ENCODE results near the gene SPESP1. TPM values are rescaled to one million over a fixed set of nuclear protein-coding genes. Genes with fewer than 3 reads are reported as not detected.

The SPESP1 gene
- total and polyA plus RNA-seq, 2 experiments from 2014 or later: not detected

GRCh38 chr15:68981941-68982340 lies 51.6 kb downstream of the SPESP1 start (continued):
- TF ChIP-seq, protein P1, sequence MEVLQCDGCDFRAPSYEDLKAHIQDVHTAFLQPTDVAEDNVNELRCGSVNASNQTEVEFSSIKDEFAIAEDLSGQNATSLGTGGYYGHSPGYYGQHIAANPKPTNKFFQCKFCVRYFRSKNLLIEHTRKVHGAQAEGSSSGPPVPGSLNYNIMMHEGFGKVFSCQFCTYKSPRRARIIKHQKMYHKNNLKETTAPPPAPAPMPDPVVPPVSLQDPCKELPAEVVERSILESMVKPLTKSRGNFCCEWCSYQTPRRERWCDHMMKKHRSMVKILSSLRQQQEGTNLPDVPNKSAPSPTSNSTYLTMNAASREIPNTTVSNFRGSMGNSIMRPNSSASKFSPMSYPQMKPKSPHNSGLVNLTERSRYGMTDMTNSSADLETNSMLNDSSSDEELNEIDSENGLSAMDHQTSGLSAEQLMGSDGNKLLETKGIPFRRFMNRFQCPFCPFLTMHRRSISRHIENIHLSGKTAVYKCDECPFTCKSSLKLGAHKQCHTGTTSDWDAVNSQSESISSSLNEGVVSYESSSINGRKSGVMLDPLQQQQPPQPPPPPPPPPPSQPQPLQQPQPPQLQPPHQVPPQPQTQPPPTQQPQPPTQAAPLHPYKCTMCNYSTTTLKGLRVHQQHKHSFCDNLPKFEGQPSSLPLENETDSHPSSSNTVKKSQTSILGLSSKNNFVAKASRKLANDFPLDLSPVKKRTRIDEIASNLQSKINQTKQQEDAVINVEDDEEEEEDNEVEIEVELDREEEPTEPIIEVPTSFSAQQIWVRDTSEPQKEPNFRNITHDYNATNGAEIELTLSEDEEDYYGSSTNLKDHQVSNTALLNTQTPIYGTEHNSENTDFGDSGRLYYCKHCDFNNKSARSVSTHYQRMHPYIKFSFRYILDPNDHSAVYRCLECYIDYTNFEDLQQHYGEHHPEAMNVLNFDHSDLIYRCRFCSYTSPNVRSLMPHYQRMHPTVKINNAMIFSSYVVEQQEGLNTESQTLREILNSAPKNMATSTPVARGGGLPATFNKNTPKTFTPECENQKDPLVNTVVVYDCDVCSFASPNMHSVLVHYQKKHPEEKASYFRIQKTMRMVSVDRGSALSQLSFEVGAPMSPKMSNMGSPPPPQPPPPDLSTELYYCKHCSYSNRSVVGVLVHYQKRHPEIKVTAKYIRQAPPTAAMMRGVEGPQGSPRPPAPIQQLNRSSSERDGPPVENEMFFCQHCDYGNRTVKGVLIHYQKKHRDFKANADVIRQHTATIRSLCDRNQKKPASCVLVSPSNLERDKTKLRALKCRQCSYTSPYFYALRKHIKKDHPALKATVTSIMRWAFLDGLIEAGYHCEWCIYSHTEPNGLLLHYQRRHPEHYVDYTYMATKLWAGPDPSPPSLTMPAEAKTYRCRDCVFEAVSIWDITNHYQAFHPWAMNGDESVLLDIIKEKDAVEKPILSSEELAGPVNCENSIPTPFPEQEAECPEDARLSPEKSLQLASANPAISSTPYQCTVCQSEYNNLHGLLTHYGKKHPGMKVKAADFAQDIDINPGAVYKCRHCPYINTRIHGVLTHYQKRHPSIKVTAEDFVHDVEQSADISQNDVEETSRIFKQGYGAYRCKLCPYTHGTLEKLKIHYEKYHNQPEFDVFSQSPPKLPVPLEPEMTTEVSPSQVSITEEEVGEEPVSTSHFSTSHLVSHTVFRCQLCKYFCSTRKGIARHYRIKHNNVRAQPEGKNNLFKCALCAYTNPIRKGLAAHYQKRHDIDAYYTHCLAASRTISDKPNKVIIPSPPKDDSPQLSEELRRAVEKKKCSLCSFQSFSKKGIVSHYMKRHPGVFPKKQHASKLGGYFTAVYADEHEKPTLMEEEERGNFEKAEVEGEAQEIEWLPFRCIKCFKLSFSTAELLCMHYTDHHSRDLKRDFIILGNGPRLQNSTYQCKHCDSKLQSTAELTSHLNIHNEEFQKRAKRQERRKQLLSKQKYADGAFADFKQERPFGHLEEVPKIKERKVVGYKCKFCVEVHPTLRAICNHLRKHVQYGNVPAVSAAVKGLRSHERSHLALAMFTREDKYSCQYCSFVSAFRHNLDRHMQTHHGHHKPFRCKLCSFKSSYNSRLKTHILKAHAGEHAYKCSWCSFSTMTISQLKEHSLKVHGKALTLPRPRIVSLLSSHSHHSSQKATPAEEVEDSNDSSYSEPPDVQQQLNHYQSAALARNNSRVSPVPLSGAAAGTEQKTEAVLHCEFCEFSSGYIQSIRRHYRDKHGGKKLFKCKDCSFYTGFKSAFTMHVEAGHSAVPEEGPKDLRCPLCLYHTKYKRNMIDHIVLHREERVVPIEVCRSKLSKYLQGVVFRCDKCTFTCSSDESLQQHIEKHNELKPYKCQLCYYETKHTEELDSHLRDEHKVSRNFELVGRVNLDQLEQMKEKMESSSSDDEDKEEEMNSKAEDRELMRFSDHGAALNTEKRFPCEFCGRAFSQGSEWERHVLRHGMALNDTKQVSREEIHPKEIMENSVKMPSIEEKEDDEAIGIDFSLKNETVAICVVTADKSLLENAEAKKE (CRISPR knock-in tag; IDR thresholded peaks at IDR 0.05): no peak
- TF ChIP-seq STAT1 (IDR thresholded peaks at IDR 0.05; ENCODE audit: unreplicated experiment) (no peak), ZNF331 (CRISPR knock-in tag; IDR thresholded peaks at IDR 0.05; ENCODE audit: low read depth) (no peak)
- TF ChIP-seq, protein P2, sequence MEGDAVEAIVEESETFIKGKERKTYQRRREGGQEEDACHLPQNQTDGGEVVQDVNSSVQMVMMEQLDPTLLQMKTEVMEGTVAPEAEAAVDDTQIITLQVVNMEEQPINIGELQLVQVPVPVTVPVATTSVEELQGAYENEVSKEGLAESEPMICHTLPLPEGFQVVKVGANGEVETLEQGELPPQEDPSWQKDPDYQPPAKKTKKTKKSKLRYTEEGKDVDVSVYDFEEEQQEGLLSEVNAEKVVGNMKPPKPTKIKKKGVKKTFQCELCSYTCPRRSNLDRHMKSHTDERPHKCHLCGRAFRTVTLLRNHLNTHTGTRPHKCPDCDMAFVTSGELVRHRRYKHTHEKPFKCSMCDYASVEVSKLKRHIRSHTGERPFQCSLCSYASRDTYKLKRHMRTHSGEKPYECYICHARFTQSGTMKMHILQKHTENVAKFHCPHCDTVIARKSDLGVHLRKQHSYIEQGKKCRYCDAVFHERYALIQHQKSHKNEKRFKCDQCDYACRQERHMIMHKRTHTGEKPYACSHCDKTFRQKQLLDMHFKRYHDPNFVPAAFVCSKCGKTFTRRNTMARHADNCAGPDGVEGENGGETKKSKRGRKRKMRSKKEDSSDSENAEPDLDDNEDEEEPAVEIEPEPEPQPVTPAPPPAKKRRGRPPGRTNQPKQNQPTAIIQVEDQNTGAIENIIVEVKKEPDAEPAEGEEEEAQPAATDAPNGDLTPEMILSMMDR (conservative IDR thresholded peaks at IDR 0.05; ENCODE audit: low read depth in 2 of 2): no peak

DNA sequence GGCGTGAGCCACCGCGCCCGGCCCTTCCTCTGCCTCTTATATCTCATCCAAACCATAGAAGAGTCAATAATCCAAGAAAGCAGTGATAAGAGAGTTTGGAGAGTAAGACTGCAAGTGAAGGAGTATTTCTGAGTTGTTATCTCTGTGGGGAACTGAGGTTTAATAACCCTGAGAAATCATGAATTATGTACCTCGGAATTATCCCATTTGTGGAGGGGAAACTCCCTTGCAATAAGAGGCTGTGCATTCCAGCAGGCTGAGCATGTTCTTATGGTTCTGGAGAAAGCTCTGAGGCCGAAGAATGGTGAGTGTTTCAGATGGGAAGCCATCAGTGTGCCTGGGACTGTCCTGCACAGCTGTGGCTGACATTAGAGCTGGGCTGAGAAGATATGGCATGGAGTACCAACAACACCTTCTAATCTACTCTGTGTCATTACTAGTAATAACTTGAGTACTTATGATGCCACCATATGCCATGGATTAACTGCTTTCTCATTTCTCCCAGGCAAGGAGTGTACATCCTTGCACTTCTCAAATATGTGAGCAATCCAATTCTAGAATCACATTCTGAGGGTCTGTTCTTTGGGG lies 52.7 kb downstream of the SPESP1 start:
- H3K9me3 Mint-ChIP-seq: peaks cover 17% of the 10 kb centered on the region
- TF ChIP-seq JUNB (IDR thresholded peaks at IDR 0.05; ENCODE audit: unreplicated experiment) (no peak), NANOG (IDR thresholded peaks at IDR 0.05; ENCODE audit: borderline replicate concordance) (no peak), ZNF114 (CRISPR knock-in tag; IDR thresholded peaks at IDR 0.05) (no peak), ZNF331 (CRISPR knock-in tag; IDR thresholded peaks at IDR 0.05; ENCODE audit: low read depth) (no peak)
- TF ChIP-seq, protein P1 (CRISPR knock-in tag; IDR thresholded peaks at IDR 0.05): no peak

More for the DNA sequence above, 52.7 kb downstream of the SPESP1 start:
- Histone ChIP-seq H3K4me2 (no peak overlapping the region), H3K9me2 (ENCODE audit: insufficient read depth) (no peaks in the 10 kb centered on the region), H3K27ac (ENCODE audit: low read depth) (no peak overlapping the region), H3K4me3 (no peak overlapping the region), H2AFZ (no peak overlapping the region), H3K4me1 (ENCODE audit: insufficient read depth) (no peaks in the 10 kb centered on the region), H3K36me3 (ENCODE audit: insufficient read depth) (peaks cover 6% of the 10 kb centered on the region; the same call in 1 of the 2 replicates), H3F3A (replicated peaks; ENCODE audit: low read depth) (no peaks in the 10 kb centered on the region), H3K79me2 (replicated peaks; ENCODE audit: insufficient read depth) (no peaks in the 10 kb centered on the region), H3K27me3 (ENCODE audit: insufficient read depth) (no peaks in the 10 kb centered on the region), H4K20me1 (replicated peaks; ENCODE audit: insufficient read depth) (no peaks in the 10 kb centered on the region)
- no peak overlapping the region for H3K4me3 Mint-ChIP-seq
- H3K36me3 Mint-ChIP-seq (ENCODE audit: low read depth): peaks cover 4% of the 10 kb centered on the region; the same call in 2 of the 3 replicates
- H3K27ac Mint-ChIP-seq: no peak overlapping the region
- H3K27me3 Mint-ChIP-seq (ENCODE audit: insufficient read depth, low read depth, poor library complexity): peaks cover 2% of the 10 kb centered on the region
- ATAC-seq: no peak
- H3K4me1 Mint-ChIP-seq: no peaks in the 10 kb centered on the region
- no peak for DNase-seq (ENCODE audit: low spot score)

Data from GM23338 (cell line).